ENCODE results near the gene OR6C68.
"Not testable (repeated sequence)": the region's sequence is repeated elsewhere in the genome, so short reads cannot be mapped to it uniquely, and the experiment has no call there.

The OR6C68 gene

GRCh38 chr12:55492078-55492477 is at the start of gene OR6C68:
OR6C68 (plus strand) TSS chr12:55492378; CDS start chr12:55492378, 0 bp downstream.
- no peak for DNase-seq (ENCODE audit: low spot score)

DNA sequence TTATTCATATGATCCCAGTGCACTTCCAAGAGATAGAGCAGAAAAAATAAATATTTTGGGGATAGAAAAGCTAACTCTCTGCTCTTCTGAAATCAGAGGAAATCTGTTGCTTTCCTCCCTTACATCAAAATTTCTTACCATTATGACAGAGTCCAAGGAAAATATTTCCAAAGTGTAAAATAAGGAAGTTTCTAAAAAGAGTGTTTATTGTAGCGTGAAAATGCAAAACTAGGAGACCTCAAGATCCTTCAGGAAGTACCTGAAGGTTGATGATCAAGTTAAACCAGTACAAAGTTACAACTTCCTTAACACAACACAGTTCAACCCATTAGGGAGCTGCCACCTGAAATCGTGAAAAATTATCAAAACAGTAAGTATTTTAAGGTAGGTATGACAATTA is 48.4 kb upstream of the OR6C68 start, which contains the start of gene OR6C2:
OR6C2 (plus strand) TSS at position 301 of the 400 bp plus-strand sequence. CDS start 8,138 bp downstream, outside the sequence.
- no peak for DNase-seq (ENCODE audit: low spot score)

- DNase-seq (ENCODE audit: low spot score): no peak
Measured at GRCh38 chr12:55445357-55445756, 46.8 kb upstream of the OR6C68 start.

- DNase-seq (ENCODE audit: low spot score): no peak
Measured at GRCh38 chr12:55446326-55446725, 45.9 kb upstream of the OR6C68 start.

- DNase-seq (ENCODE audit: low spot score): no peak
Measured at GRCh38 chr12:55448825-55449224, 43.4 kb upstream of the OR6C68 start.

GRCh38 chr12:55464926-55465325 is 27.3 kb upstream of the OR6C68 start:
- DNase-seq (ENCODE audit: low spot score): not testable (repeated sequence)

GRCh38 chr12:55467836-55468235 is 24.3 kb upstream of the OR6C68 start:
- no peak for DNase-seq (ENCODE audit: low spot score)

DNA sequence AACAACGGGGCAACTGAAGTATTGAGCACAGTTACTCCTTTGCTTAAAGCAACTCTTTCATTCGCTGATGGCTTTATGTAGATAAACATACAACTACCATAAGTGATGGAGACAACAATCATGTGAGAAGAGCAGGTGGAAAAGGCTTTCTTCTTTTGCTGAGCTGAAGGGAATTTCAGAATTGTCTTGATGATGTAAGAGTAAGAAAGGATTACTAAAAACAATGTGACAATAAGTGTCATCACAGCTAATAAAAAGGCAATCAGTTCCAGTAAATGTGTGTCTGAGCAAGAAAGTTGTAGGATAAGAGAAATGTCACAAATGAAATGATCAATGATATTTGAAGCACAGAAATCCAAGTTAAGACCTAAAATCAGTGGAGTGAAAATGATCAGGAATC is 22.9 kb upstream of the OR6C68 start:
- no peak for DNase-seq (ENCODE audit: low spot score)

DNA sequence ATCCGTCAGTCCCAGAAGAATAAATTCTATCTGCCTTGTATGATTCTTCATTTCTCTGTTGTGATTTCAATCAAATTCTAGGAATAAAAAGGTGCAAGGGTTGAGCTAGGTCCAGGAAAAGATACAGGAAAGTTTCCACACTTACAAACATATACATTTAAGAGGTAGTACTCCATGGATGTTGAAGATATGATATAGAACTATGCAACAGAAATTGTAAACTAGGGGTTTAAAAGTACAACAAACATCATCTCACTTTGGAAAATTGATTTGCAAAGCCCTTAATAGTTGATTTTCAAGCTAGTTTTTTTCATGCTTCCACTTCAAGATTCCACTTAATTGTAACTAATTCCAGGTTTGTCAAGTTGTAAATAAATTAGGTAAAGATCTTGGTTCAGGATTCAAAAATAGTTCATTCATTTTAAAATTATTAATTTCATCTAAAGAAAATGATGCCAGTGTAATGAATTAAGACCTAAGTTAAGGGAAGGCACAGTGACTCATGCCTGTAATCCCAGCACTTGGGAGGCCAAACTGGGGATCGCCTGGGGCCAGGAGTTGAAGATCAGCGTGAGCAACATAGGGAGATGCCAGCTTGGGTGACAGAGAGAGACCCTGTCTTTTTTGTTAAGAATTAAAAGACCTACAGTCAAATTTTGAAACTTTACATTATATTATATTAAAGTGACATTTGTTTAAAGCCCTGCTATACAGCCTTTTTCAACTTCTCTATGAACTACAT is 21.9 kb upstream of the OR6C68 start, which contains the start of gene OR6C70:
OR6C70 (minus strand) TSS at position 51 of the 742 bp plus-strand sequence; CDS start at position 51, 0 bp downstream.
- no peak for DNase-seq (ENCODE audit: low spot score)

DNA sequence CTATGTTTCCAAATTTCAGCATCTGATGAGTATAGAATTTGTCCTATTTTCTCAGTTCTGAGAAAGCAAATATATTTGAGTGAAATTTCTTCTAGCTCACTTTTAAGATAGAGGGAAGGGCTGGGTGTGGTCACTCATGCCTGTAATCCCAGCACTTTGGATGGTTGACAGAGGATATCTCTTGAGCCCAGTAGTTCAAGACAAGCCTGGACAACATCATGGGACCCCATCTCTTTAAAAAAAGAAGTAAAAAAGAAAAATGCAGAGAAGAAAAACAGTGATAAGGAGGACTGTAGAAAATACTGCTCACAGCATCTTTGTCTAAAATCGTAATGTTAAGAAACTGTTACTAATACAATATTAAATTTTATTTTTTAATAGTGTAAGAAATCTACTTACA is 19.9 kb upstream of the OR6C68 start:
- DNase-seq (ENCODE audit: low spot score): no peak

- DNase-seq (ENCODE audit: low spot score): not testable (repeated sequence)
Measured at GRCh38 chr12:55479136-55479535, 13.0 kb upstream of the OR6C68 start.

DNA sequence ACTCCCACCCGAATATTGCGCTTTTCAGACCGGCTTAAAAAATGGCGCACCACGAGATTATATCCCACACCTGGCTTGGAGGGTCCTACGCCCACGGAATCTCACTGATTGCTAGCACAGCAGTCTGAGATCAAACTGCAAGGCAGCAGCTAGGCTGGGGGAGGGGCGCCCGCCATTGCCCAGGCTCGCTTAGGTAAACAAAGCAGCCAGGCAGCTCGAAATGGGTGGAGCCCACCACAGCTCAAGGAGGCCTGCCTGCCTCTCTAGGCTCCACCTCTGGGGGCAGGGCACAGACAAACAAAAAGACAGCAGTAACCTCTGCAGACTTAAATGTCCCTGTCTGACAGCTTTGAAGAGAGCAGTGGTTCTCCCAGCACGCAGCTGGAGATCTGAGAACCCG is 7.9 kb upstream of the OR6C68 start:
- DNase-seq (ENCODE audit: low spot score): not testable (repeated sequence)

DNA sequence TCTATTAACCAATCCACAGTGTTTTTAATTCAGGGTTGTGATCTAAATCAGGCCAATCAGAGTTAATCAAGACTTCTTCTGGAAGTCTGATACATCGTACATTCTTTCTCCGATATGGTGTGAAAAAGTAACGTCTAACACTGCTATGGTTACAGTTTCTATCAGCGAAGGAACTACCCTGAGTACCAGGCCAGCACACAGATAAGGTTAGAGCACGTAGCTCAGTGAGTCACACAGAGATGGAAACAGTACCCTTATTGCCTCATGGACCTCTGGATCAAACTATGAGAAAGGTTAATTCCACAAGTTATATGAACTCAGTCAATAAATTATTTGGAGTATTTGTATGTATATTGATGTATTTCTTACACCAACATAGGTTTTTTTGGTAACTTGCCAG is 3.3 kb downstream of the OR6C68 start:
- no peak for DNase-seq (ENCODE audit: low spot score)

- no peak for DNase-seq (ENCODE audit: low spot score)
Measured at GRCh38 chr12:55499231-55499630, 7.1 kb downstream of the OR6C68 start.

DNA sequence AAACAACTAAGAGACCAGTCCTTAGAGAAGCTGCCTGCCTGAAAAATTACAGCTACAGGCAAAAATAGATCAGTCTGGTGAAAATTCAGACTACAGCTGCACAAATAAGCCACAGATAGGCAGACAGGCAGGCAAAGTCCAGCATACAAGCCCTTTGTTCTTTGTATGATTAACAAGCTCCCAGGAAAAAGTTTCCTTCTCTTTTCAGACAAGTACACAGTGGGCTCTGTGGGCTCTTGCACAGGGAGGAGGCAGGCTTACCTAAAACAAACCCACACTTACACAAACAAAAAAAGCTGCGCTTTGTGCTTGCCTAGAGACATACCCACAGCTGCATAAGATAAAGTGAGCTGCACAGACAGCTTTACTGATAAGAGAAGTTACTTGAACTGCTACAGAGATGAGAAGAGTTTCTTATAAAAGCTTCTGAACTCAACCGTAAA is 7.7 kb downstream of the OR6C68 start:
- no peak for DNase-seq (ENCODE audit: low spot score)

DNA sequence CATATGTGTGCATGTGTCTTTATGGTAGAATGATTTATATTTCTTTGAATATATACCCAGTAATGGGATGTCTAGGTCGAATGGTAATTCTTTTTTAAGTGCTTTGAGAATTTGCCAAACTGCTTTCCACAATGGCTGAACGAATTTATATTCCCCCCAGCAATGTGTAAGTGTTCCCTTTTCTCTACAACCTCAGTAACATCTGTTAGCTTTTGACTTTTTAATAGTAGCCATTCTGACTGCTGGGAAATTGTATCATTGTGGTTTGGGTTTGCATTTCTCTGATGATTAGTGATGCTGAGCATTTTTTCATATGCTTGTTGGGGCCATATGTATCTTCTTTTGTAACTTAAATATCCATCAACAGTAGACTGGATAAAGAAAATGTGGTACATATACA is 9.4 kb downstream of the OR6C68 start:
- no peak for DNase-seq (ENCODE audit: low spot score)

DNA sequence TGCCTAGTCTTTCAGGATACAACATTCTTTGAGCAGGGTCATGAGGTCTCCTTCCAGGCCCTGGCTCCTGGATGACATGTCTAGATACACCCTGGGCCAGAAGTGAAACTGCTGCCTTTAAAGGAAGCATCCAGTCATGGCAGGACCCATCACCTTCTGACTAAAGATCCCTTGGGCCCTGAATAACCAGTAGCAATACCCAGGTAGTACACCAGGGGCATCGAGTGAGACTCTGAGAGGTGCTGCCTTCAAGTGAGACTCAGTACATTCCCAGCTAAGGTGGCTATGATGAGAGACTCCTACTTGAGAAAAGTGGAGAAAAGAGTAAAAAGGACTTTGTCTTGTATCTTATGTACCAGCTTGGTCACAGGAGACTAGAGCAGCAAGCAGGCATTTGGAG is 23.5 kb downstream of the OR6C68 start:
- DNase-seq (ENCODE audit: low spot score): no peak

DNA sequence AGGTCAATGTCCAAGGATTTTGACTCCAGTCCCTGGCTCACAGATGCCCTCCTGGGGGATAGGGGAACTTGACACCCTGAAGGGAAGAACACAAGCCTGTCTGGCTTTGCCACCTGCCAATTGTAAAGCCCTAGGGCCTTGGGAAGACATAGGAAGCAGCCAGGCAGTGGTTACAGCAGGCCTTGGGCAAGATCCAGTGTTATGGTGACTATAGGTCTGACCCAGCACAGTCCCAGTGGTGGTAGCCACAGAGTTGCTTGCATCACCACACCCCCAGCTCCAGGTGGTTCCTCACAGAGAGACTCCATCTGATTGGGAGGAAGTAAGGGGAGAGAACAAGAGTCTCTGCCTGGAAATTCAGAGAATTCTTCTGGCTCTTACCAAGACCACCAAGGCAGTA is 24.2 kb downstream of the OR6C68 start:
- DNase-seq (ENCODE audit: low spot score): no peak
